NCI-H2196 (cell line): ENCODE results near the gene DYTN.

Experiments
- DNase-seq: peaks from one replicate; lab custom pipeline; 2025; ENCODE audit not compliant: unreplicated experiment; lab: John Stamatoyannopoulos, UW

The DYTN gene

DNA sequence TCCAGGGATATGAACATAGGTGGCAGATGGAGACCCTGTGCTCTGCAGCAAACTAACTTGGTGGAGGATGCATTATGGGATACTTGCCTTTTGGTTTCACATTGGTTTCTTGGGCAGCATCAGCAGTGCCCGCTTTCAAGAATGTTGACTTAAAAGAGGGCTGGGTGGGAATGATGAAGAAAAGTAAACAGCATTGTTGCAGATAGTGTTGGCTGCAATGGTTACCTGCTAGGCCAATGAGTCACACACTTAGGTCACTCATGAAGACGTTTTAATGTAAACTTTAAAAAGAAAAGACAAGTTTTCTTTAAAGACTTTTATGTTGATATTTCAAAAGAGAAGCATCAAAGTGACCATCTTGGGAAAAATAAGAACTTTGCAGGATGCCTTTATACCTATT is 102.0 kb downstream of the DYTN start:
- DNase-seq = no peak

DNA sequence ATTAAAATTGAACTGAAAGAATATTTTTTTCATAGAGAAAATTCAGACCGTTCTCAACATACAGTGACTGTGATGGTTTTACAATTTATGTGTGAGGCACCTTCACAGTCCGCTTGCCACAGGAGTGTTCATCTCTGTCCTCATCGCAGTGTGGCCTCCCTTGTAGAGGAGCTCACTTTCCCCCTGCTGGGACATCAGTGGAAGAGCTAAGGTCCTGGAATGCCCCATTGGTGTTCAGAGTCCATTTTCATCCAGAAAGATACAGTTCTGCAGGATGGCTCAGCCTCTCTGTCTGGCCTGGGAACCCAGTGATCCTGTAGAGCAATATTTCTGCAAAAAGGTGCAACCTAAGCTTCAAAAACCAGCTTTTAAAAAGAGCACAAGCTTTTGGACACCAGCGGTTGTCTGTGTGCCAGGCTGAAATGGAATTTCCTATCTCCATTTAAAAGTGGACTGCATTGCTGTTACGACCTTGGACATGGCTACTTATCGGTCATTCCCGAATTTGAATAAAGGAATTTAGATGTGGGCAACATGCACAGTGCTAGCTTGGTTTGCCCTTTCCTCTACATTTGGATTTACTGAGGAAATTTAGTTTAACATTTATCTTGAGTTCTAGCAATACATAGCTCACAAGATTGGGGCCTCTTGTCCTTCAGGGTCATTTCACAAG is 102.6 kb downstream of the DYTN start:
- DNase-seq = no peak

- DNase-seq = no peak
Measured at GRCh38 chr2:206614811-206615210, 103.4 kb downstream of the DYTN start.

- DNase-seq = no peak
Measured at GRCh38 chr2:206611736-206612135, 106.5 kb downstream of the DYTN start.

GRCh38 chr2:206611191-206611590 is 107.0 kb downstream of the DYTN start:
- DNase-seq = no peak

GRCh38 chr2:206610451-206610850 is 107.7 kb downstream of the DYTN start:
- no peak for DNase-seq

DNA sequence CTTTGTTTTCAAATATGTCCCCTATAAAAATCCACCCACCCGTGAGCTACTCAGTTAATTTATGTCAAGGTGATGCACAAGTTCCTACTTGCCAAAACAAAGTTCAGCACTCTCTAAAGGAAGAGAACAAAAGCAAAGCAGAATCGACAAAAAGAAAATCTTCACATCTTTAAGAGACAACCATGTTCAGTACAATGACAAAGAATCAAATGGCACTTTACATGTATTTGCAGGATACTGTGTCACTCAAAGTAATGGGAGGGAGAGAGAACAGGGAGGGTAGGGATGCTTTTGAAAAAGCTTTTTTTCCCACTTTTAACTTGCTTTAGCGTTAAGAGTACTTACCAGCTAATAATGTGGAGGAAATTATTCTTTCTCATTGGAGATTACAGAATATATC is 115.0 kb downstream of the DYTN start:
- no peak for DNase-seq
